Right lobe of liver (tissue), 6 donors: ENCODE measurements around the gene CACNA1S. TPM values are rescaled to one million over a fixed set of nuclear protein-coding genes. Genes with fewer than 3 reads are reported as not detected.

ENCODE experiments used
- ATAC-seq, 4 donors: fragments of 200-7000 bp; cut with Tn5 transposase; one replicate each; pipeline ENCODE4 v1.9.1; 2020; ENCODE audit warnings: mild to moderate bottlenecking in 4 of 4, moderate library complexity in 4 of 4
- DNase-seq, 3 donors: peaks; one replicate each; pipeline ENCODE4 v3.0.0-alpha.2; 2020
- H3K27ac ChIP-seq, 3 donors: fragments of 200-600 bp; one replicate each; pipeline ENCODE4 v1.8.0; 2022
- H3K27me3 ChIP-seq, 2 donors: fragments of 200-600 bp; one replicate each; pipeline ENCODE4 v1.8.0; 2022
- H3K36me3 ChIP-seq, 4 donors: fragments of 200-600 bp; sonication (generic) in 1 of 4; one replicate each; pipeline versions ENCODE4 v1.5.1 to v1.8.0; 2017 to 2022; ENCODE audit warnings: control low read depth in 1 of 4
- H3K4me1 ChIP-seq, 4 donors: fragments of 200-600 bp; sonication (generic) in 1 of 4; one replicate each; pipeline versions ENCODE4 v1.5.1 to v1.8.0; 2017 to 2022; ENCODE audit warnings: control low read depth in 1 of 4
- H3K4me3 ChIP-seq, 3 donors: fragments of 200-600 bp; one replicate each; pipeline ENCODE4 v1.8.0; 2022
- H3K9me3 ChIP-seq, 4 donors: fragments of 200-600 bp; sonication (generic) in 1 of 4; one replicate each; pipeline versions ENCODE4 v1.5.1 to v1.8.0; 2017 to 2022; ENCODE audit warnings: control low read depth in 1 of 4
- CTCF ChIP-seq, 4 donors: fragments of 200-600 bp in 3 of 4; fragments of 450-650 bp in 1 of 4; IDR thresholded peaks; one replicate each; pipeline versions ENCODE4 v1.5.1 to v1.8.0; 2016 to 2022; ENCODE audit warnings: antibody characterized with exemption in 4 of 4, mild to moderate bottlenecking in 2 of 4
- POLR2A ChIP-seq: fragments of 450-650 bp; IDR thresholded peaks from one replicate; pipeline ENCODE4 v1.6.1; 2017; ENCODE audit warnings: antibody characterized with exemption, mild to moderate bottlenecking
- WGBS: methylation state at CpG from one replicate; pipeline ENCODE4 v1.1.6; 2018; ENCODE audit warnings: low coverage, low lambda C conversion rate; ENCODE audit not compliant: insufficient coverage; ENCODE audit errors: missing lambda C conversion rate; 5-methylcytosine and 5-hydroxymethylcytosine counted together
- intact Hi-C, 2 donors: fragments of 100-400 bp; cut with DNase I; formaldehyde crosslinking; loops; one replicate each; pipeline versions ENCODE4 v1.11.2 to v1.14.1; 2022
- total RNA-seq, 6 experiments: library from RNA; depleted of rRNA in 2 of 6; stranded (reverse); fragments of >200 nt in 2 of 6; fragmentation: NEBNext Ultra II Directional in 3 of 6; extraction: Animal tissue kit (Norgen Biotek cat#: 25700) in 3 of 6; gene quantifications; one replicate each; pipeline versions ENCODE4 v1.1.0 to v1.2.4, GENCODE V29; 2016 to 2023
- donor health status: DM: no; HTN: yes; CAD: no.
- donor health status: DM: no; HTN: no; CAD: no.
- donor health status: DM: no; HTN: no; CAD: no.
- donor health status: DM: no; HTN: yes; CAD: no.
- donor health status: DM: no; HTN: yes; CAD: no.

Gene CACNA1S
- total RNA-seq, 6 experiments from 2014 or later, result 0.12 TPM; not detected in 5

DNA sequence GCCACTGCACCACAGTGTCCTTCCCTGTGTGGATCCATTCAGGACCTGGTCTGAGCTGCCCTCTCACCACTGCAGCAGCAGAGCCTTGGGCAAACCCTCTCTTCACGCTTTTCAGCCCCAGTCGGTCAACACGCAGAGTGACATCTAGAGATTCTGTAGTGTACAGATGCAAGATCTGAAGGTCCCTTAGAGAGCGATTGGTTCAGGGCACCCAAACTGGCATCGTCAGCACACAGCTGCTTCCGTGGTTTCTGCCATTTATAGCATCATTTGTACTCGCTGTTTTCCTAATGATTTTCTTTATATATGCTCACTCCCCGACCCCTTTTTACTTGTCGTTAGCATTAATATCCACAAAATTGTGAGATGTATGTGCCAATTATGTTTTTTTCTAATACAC is 16.2 kb upstream of the CACNA1S start:
- intact Hi-C loops, result no loop called here
- no peak overlapping the region for H3K27ac ChIP-seq
- no peak overlapping the region for H3K4me3 ChIP-seq
- 67% methylated on average over 3 of the region's 9 CpGs for WGBS
- no peaks in the 10 kb centered on the region for H3K27me3 ChIP-seq
- H3K36me3 ChIP-seq, result no peaks in the 10 kb centered on the region
- ATAC-seq (no peak), DNase-seq (no peak)
- H3K4me1 ChIP-seq, result no peaks in the 10 kb centered on the region
- no peaks in the 10 kb centered on the region for H3K9me3 ChIP-seq
- TF ChIP-seq POLR2A (no peak), CTCF (IDR thresholded peaks at IDR 0.05) (no peak)

- WGBS, result 57% methylated on average over 3 of the region's 17 CpGs
- H3K4me3 ChIP-seq, result no peak overlapping the region
- H3K4me1 ChIP-seq, result no peaks in the 10 kb centered on the region
- H3K27me3 ChIP-seq, result no peaks in the 10 kb centered on the region
- H3K36me3 ChIP-seq, result no peaks in the 10 kb centered on the region
- no peak overlapping the region for H3K27ac ChIP-seq
- ATAC-seq, result no peak
- TF ChIP-seq POLR2A, result no peak
- TF ChIP-seq CTCF (IDR thresholded peaks at IDR 0.05), result no peak
- no peaks in the 10 kb centered on the region for H3K9me3 ChIP-seq
- intact Hi-C loops, result no loop called here
- DNase-seq, result peak in 1 of 3 donors; percentile 29
Measured at GRCh38 chr1:201127755-201128455, 15.7 kb upstream of the CACNA1S start.

- WGBS, result 52% methylated on average over 14 of the region's 24 CpGs
- TF ChIP-seq CTCF (IDR thresholded peaks at IDR 0.05), result no peak
- TF ChIP-seq POLR2A, result no peak
- intact Hi-C loops, result no loop called here
- Histone ChIP-seq H3K36me3 (no peaks in the 10 kb centered on the region), H3K27ac (no peak within 1 kb of the TSS), H3K4me3 (no peak within 1 kb of the TSS), H3K9me3 (no peaks in the 10 kb centered on the region), H3K27me3 (no peaks in the 10 kb centered on the region), H3K4me1 (no peaks in the 10 kb centered on the region)
- peak in 2 of 4 donors; percentile 21 to 73 for ATAC-seq
- DNase-seq, result no peak
Measured at GRCh38 chr1:201126832-201127754, 14.9 kb upstream of the CACNA1S start, which contains the start of gene ASCL5. TSS of gene ASCL5 (minus strand) at chr1:201127184. CDS start at chr1:201115372, 11,812 bp downstream.

DNA sequence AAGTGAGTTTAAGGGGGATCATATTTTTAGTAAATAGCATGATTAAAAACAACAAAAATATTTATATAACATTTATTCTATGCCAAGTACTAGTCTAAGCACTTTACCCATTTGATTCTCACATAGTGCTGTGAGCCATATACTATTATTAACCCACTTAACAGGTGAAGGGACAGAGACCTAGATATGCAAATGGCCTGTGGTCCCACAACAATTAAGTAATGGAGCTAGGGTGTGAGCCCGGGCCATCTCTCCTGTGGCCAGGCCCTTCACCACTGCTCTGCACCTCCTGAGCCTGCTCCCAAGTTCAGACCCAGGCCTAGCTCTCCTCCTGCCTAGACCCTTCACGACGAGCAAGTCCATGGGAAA is 14.2 kb upstream of the CACNA1S start:
- WGBS, result 21% methylated on average over 2 of the region's 3 CpGs
- H3K4me1 ChIP-seq, result no peaks in the 10 kb centered on the region
- H3K9me3 ChIP-seq, result no peaks in the 10 kb centered on the region
- no peaks in the 10 kb centered on the region for H3K36me3 ChIP-seq
- no peaks in the 10 kb centered on the region for H3K27me3 ChIP-seq
- H3K4me3 ChIP-seq, result no peak overlapping the region
- H3K27ac ChIP-seq, result no peak overlapping the region
- DNase-seq, result no peak
- intact Hi-C loops, result no loop called here
- ATAC-seq, result no peak
- TF ChIP-seq CTCF (IDR thresholded peaks at IDR 0.05), result no peak
- no peak for TF ChIP-seq POLR2A
